Transverse colon (tissue), 4 donors: ENCODE measurements around the gene NRF1.

Source experiments
- CTCF ChIP-seq, 5 experiments: fragments of 200-600 bp in 3 of 5; fragments of 450-650 bp in 2 of 5; sonication (generic) in 3 of 5; IDR thresholded peaks; 1 replicate in 2 of 5; 2 replicates in 3 of 5; pipeline ENCODE4 v1.5.1; 2016 to 2017; ENCODE audit warnings: antibody characterized with exemption in 5 of 5, inconsistent platforms in 3 of 5, mild to moderate bottlenecking in 2 of 5, moderate library complexity in 1 of 5
- POLR2AphosphoS5 ChIP-seq, 3 donors: sonication (generic); formaldehyde crosslinking; IDR thresholded peaks; one replicate each; pipeline ENCODE4 v1.6.1; 2016; ENCODE audit warnings: antibody characterized with exemption in 3 of 3

- TF ChIP-seq CTCF (IDR thresholded peaks at IDR 0.05), result no peak
- no peak for TF ChIP-seq POLR2AphosphoS5 (IDR thresholded peaks at IDR 0.05)
These were observed 137.0 kb downstream of the NRF1 start for GRCh38 chr7:129748356-129749109.
